ENCODE measurements around the gene SLC39A11.

DNA sequence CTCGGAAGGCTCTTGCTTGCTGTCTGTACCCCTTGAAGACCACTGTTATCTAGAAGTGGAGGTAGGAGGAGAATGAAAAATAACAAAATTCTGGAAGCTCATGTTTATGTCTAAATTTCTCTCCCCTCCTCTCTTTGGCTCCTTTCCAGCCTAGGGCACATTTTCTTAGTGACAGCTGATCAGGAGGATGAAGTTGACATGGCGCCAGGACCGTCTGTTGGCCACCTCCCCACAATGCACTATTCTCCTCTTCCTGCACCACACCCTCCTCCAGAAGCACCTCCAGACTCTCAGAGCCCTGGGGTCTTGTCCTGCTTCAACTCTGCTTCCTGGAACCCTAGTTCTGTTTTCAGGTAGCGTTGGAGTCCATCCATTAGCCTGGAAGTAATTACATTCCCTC is 46.8 kb upstream of the SLC39A11 start:
- TF ChIP-seq POLR2A (IDR thresholded peaks at IDR 0.05) = no peak
- TF ChIP-seq, protein P1, sequence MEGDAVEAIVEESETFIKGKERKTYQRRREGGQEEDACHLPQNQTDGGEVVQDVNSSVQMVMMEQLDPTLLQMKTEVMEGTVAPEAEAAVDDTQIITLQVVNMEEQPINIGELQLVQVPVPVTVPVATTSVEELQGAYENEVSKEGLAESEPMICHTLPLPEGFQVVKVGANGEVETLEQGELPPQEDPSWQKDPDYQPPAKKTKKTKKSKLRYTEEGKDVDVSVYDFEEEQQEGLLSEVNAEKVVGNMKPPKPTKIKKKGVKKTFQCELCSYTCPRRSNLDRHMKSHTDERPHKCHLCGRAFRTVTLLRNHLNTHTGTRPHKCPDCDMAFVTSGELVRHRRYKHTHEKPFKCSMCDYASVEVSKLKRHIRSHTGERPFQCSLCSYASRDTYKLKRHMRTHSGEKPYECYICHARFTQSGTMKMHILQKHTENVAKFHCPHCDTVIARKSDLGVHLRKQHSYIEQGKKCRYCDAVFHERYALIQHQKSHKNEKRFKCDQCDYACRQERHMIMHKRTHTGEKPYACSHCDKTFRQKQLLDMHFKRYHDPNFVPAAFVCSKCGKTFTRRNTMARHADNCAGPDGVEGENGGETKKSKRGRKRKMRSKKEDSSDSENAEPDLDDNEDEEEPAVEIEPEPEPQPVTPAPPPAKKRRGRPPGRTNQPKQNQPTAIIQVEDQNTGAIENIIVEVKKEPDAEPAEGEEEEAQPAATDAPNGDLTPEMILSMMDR (IDR thresholded peaks at IDR 0.05) = no peak

Data from testis (tissue), 2 donors.